T47D (cell line): ENCODE measurements around the gene CENPI.
A peak's percentile ranks its signal among the peaks of the same experiment; 100 is the strongest.
"Not testable (repeated sequence)": the region's sequence is repeated elsewhere in the genome, so short reads cannot be mapped to it uniquely, and the experiment has no call there.

Experiments used
- DNase-seq, 2 experiments: peaks; one replicate each; pipeline versions ENCODE4 v3.0.0 to v3.0.0-alpha.2; 2011 to 2012; ENCODE audit warnings: low read depth in 1 of 2, low spot score in 1 of 2
- JUND ChIP-seq: IDR thresholded peaks from 2 replicates; pipeline ENCODE4 v1.6.1; 2012; ENCODE audit warnings: low read depth
- in situ Hi-C: cut with HindIII; loops from 2 replicates; pipeline ENCODE4 v1.10.0; 2016; ENCODE audit warnings: low sequenced_read_pairs, low pct_unique_long_range_greater_than_20kb

CENPI gene, protein sequence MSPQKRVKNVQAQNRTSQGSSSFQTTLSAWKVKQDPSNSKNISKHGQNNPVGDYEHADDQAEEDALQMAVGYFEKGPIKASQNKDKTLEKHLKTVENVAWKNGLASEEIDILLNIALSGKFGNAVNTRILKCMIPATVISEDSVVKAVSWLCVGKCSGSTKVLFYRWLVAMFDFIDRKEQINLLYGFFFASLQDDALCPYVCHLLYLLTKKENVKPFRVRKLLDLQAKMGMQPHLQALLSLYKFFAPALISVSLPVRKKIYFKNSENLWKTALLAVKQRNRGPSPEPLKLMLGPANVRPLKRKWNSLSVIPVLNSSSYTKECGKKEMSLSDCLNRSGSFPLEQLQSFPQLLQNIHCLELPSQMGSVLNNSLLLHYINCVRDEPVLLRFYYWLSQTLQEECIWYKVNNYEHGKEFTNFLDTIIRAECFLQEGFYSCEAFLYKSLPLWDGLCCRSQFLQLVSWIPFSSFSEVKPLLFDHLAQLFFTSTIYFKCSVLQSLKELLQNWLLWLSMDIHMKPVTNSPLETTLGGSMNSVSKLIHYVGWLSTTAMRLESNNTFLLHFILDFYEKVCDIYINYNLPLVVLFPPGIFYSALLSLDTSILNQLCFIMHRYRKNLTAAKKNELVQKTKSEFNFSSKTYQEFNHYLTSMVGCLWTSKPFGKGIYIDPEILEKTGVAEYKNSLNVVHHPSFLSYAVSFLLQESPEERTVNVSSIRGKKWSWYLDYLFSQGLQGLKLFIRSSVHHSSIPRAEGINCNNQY

GRCh38 chrX:101097546-101098453, at the start of gene CENPI:
CENPI (plus strand) TSS chrX:101098204; CDS start chrX:101101071, 2,867 bp downstream.
- in situ Hi-C loops: no loop called here
- peak; percentile 62 to 92 for DNase-seq

DNA sequence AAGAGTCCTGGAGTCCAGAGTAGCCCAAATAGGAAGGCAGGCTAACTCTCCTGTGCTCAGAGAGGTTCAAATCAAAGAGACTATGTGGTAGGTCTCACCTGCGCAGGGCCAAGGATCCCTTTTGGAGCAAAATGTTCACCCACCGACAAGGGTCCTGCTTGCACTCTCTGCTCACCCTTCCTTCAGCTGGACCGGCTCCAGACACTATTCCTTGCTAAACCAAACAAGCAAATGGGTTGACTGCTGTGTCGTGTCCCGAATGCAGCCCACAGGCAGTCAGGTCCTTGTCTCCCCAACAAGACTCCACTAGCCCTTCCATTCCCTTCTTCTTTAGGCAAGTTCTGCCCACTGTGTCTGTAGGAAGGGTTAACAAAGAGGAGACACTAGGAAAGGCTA, 46.9 kb upstream of the CENPI start:
- no peak for TF ChIP-seq JUND
- in situ Hi-C loops: no loop called here
- DNase-seq: no peak

More at GRCh38 chrX:101097546-101098453, at the start of gene CENPI:
- no peak for TF ChIP-seq JUND

- peak; percentile 45 to 78 for DNase-seq
- TF ChIP-seq JUND: no peak
- in situ Hi-C loops: no loop called here
These were observed 46.3 kb upstream of the CENPI start, which contains the start of gene TRMT2B for GRCh38 chrX:101051549-101052302. TRMT2B (minus strand) TSS chrX:101052111; CDS start chrX:101042289, 9,822 bp downstream.

DNA sequence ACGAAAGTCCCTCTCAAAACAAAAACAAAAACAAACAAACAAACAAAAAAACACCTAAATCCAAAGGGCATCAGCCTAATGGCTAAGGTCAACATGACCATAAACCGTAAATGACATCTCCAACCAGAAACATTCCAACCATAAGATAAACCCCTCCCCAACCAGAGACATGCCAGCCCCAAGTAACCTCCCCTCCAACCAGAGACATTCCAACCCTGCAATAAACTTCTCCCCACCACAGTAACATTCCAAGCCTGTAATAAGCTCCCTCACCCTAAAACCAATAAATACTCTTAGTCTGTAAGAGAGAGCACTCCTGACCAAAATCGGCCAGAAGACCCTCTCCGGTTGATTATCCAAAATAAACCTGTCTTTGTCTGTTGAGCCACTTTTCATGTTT, 41.5 kb upstream of the CENPI start:
- DNase-seq, in situ Hi-C loops: not testable (repeated sequence)

DNA sequence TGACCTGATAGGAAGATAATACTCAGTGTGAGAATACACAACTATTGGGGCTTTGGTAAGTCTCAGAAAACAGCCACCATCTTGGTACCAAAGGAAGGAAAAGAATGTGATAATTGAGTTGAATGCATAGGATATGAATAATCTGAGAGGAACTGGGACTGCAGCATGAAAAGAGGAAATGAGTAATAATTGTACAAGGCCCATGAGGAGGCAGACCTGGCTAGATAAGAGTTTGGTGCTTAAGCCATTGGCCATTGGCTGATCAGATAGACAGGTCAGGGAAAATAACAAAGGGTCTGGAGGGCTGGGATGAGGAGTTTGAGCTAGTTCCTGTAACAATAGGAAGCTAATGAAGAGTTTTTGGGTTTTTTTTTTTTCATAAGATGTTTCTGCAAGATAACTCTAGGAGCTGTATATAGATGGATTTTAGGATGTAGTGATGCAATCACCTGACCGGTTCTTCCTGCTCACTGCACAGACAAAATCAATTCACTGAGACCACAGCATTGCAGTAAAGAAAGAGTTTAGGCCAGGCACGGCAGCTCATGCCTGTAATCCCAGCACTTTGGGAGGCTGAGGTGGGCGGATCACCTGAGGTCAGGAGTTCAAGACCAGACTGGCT, 40.8 kb upstream of the CENPI start:
- no peak for DNase-seq
- in situ Hi-C loops: no loop called here
- TF ChIP-seq JUND: no peak

- TF ChIP-seq JUND: no peak
- in situ Hi-C loops: no loop called here
- no peak for DNase-seq
These were observed 35.8 kb upstream of the CENPI start for GRCh38 chrX:101062176-101062575.

DNA sequence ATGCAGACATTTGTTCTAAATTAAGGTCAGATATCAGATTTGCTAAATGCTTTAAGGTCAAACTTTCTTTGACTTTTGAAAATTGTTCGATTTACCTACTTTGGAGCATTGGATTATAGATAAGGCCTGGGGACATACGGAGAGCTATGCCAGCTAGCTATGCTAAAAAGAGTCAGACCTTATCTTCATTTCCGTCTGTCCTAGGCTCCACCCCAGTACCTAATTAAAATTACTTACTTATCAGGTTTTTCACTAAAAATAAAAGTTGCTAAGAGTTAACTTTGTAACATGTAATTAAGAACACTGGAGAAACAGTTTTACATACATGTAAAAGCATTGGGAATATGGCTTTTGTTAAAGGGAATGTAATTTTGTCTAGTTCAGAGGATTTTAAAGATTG, 26.4 kb upstream of the CENPI start:
- DNase-seq: no peak
- in situ Hi-C loops: no loop called here
- TF ChIP-seq JUND: no peak

DNA sequence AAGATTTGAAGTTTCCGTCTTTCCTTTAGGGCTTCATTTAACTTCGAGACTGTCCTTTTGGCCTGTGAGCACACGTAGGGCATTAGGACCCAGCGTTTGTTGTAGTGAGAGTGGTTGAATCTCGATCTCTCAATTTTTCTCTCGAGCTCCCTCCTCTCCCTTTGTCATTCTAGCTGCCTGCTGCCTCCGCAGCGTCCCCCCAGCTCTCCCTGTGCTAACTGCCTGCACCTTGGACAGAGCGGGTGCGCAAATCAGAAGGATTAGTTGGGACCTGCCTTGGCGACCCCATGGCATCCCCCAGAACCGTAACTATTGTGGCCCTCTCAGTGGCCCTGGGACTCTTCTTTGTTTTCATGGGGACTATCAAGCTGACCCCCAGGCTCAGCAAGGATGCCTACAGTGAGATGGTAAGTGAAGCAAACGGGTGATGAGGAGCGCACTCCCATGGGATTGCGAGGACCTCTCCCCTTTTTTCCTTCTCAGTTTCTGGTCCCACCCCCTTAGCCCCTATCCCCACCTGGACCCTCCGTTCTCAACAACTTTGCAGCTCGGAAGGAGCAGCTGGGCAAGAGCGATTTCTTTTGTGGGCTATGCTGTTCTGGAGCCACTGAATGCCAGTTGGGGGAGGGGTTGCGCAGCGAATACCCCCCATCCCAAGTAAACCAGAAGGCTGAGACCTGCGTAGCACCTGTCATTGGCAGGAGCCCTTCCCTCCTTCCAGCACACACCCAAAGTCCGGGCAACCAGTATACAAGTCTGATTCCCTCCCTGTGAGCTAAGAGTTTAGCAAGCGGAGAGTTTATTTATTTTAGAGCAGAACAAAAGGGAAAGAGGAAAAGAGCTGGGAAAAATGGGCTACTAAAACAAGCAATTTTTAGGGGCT, 19.0 kb upstream of the CENPI start, which contains the start of gene TMEM35A:
Gene TMEM35A (plus strand): TSS at position 164 of the 883 bp plus-strand sequence. CDS start 124 bp downstream, at position 288.
- in situ Hi-C loops: no loop called here
- DNase-seq: no peak
- TF ChIP-seq JUND: no peak

GRCh38 chrX:101079736-101080270, 18.2 kb upstream of the CENPI start:
- in situ Hi-C loops: no loop called here
- no peak for DNase-seq
- TF ChIP-seq JUND: no peak
